ENCODE data around the gene POU6F1. TPM values are rescaled to one million over a fixed set of nuclear protein-coding genes. Genes with fewer than 3 reads are reported as not detected.

POU6F1 gene
- 12.4 and 12.7 TPM in 2 replicates for polyA plus RNA-seq
- 20.5 and 26.7 TPM in 2 replicates for polyA minus RNA-seq

GRCh38 chr12:51217968-51218606, at the start of gene POU6F1:
Gene POU6F1 (minus strand): TSS chr12:51218062. CDS start chr12:51206836, 11,226 bp downstream.
- Histone ChIP-seq H3K36me3 (ENCODE audit: insufficient read depth, low read length) (no peaks in the 10 kb centered on the region), H3K27ac (ENCODE audit: low read length) (peak within 1 kb of the TSS; percentile 68), H3F3A (ENCODE audit: insufficient read depth, low read length, poor library complexity, severe bottlenecking) (no peaks in the 10 kb centered on the region), H3K9ac (ENCODE audit: low read length) (peak within 1 kb of the TSS; percentile 88), H3K79me2 (replicated peaks; ENCODE audit: insufficient read depth, low read length) (peaks cover 19% of the 10 kb centered on the region), H4K20me1 (ENCODE audit: insufficient read depth) (no peaks in the 10 kb centered on the region), H3K4me2 (ENCODE audit: low read length) (peak within 1 kb of the TSS; percentile 90), H2AFZ (ENCODE audit: low read depth, low read length) (peak within 1 kb of the TSS; percentile 83), H3K27me3 (ENCODE audit: insufficient read depth, low read depth, low read length) (no peaks in the 10 kb centered on the region), H3K9me3 (ENCODE audit: low read length) (no peaks in the 10 kb centered on the region), H3K4me3 (ENCODE audit: low read length) (peak within 1 kb of the TSS; percentile 86), H3K9me2 (ENCODE audit: insufficient read depth, low read length) (no peaks in the 10 kb centered on the region)
- no peak for TF ChIP-seq SMC3 (conservative IDR thresholded peaks at IDR 0.05; ENCODE audit: poor library complexity)
- peak; percentile 57 for TF ChIP-seq CTCF (IDR thresholded peaks at IDR 0.05; ENCODE audit: poor library complexity, severe bottlenecking)

- H3K36me3 ChIP-seq (ENCODE audit: insufficient read depth, low read length) = no peaks in the 10 kb centered on the region
- TF ChIP-seq POLR2AphosphoS5 (IDR thresholded peaks at IDR 0.05) = no peak
- no peak for TF ChIP-seq SMC3 (conservative IDR thresholded peaks at IDR 0.05; ENCODE audit: poor library complexity)
- TF ChIP-seq REST (IDR thresholded peaks at IDR 0.05; ENCODE audit: borderline replicate concordance) = no peak
- TF ChIP-seq RAD21 (conservative IDR thresholded peaks at IDR 0.05) = no peak
- TF ChIP-seq EZH2 (IDR thresholded peaks at IDR 0.05; ENCODE audit: borderline replicate concordance, insufficient read depth, low read length, poor library complexity, severe bottlenecking) = no peak
- TF ChIP-seq TAF1 (IDR thresholded peaks at IDR 0.05; ENCODE audit: low read depth) = no peak
- no peak for TF ChIP-seq MXI1 (conservative IDR thresholded peaks at IDR 0.05; ENCODE audit: poor library complexity, severe bottlenecking)
- TF ChIP-seq EP300 (conservative IDR thresholded peaks at IDR 0.05; ENCODE audit: poor library complexity, severe bottlenecking) = no peak
- no peak for TF ChIP-seq CTCF (IDR thresholded peaks at IDR 0.05; ENCODE audit: poor library complexity, severe bottlenecking)
Measured at GRCh38 chr12:51265024-51265423, 47.2 kb upstream of the POU6F1 start.

More at GRCh38 chr12:51265024-51265423, 47.2 kb upstream of the POU6F1 start:
- Histone ChIP-seq H2AFZ (ENCODE audit: low read depth, low read length) (no peak overlapping the region), H3K4me2 (ENCODE audit: low read length) (no peak overlapping the region), H3K9me3 (ENCODE audit: low read length) (no peaks in the 10 kb centered on the region), H3K9ac (ENCODE audit: low read length) (no peak overlapping the region), H3K27me3 (ENCODE audit: insufficient read depth, low read depth, low read length) (peaks cover 13% of the 10 kb centered on the region), H4K20me1 (ENCODE audit: insufficient read depth) (no peaks in the 10 kb centered on the region), H3K4me3 (ENCODE audit: low read length) (no peak overlapping the region), H3K79me2 (replicated peaks; ENCODE audit: insufficient read depth, low read length) (no peaks in the 10 kb centered on the region), H3K9me2 (ENCODE audit: insufficient read depth, low read length) (no peaks in the 10 kb centered on the region), H3K27ac (ENCODE audit: low read length) (no peak overlapping the region), H3F3A (ENCODE audit: insufficient read depth, low read length, poor library complexity, severe bottlenecking) (no peaks in the 10 kb centered on the region)

Data from neural cell (in vitro differentiated cells).